MG63 (cell line): ENCODE data around the gene PLOD1. TPM values are rescaled to one million over a fixed set of nuclear protein-coding genes. Genes with fewer than 3 reads are reported as not detected.

Experiments used
- DNase-seq: peaks from one replicate; pipeline ENCODE4 v3.0.0-alpha.2; 2020
- H3K27me3 ChIP-seq: fragments of 250-450 bp; sonication (Bioruptor Pico); 2 replicates; pipeline ENCODE4 v1.5.1; 2020; ENCODE audit warnings: mild to moderate bottlenecking, moderate library complexity
- H3K36me3 ChIP-seq: fragments of 250-450 bp; sonication (Bioruptor Pico); 2 replicates; pipeline ENCODE4 v1.5.1; 2020; ENCODE audit warnings: mild to moderate bottlenecking, moderate library complexity
- H3K4me3 ChIP-seq: fragments of 250-450 bp; sonication (Bioruptor Pico); 2 replicates; pipeline ENCODE4 v1.5.1; 2020; ENCODE audit warnings: mild to moderate bottlenecking, moderate library complexity
- H3K9me3 ChIP-seq: fragments of 250-450 bp; sonication (Bioruptor Pico); 2 replicates; pipeline ENCODE4 v1.5.1; 2020; ENCODE audit warnings: mild to moderate bottlenecking, moderate library complexity
- total RNA-seq: library from RNA; depleted of rRNA; stranded (reverse); fragments of >200 nt; shearing (Covaris generic); gene quantifications from 2 replicates; pipeline ENCODE4 v1.2.3, GENCODE V29; 2014; ENCODE audit warnings: low replicate concordance

Gene PLOD1
- total RNA-seq, 1 experiment from 2014 or later: 169 TPM

- Histone ChIP-seq H3K36me3 (peaks cover 31% of the 10 kb centered on the region), H3K4me3 (no peak overlapping the region), H3K9me3 (no peaks in the 10 kb centered on the region), H3K27me3 (no peaks in the 10 kb centered on the region)
- no peak for DNase-seq
Observed at GRCh38 chr1:11952455-11953109, 18.1 kb downstream of the PLOD1 start.

GRCh38 chr1:11955221-11955620, 20.7 kb downstream of the PLOD1 start:
- H3K9me3 ChIP-seq: no peaks in the 10 kb centered on the region
- H3K4me3 ChIP-seq: no peak overlapping the region
- DNase-seq: no peak
- H3K27me3 ChIP-seq: no peaks in the 10 kb centered on the region
- peaks cover 13% of the 10 kb centered on the region for H3K36me3 ChIP-seq

- no peak overlapping the region for H3K4me3 ChIP-seq
- H3K36me3 ChIP-seq: peaks cover 14% of the 10 kb centered on the region
- H3K9me3 ChIP-seq: no peaks in the 10 kb centered on the region
- no peaks in the 10 kb centered on the region for H3K27me3 ChIP-seq
- no peak for DNase-seq
Observed at GRCh38 chr1:11957398-11957797, 22.9 kb downstream of the PLOD1 start.

GRCh38 chr1:11957897-11958296, 23.4 kb downstream of the PLOD1 start:
- Histone ChIP-seq H3K36me3 (peaks cover 16% of the 10 kb centered on the region), H3K9me3 (no peaks in the 10 kb centered on the region), H3K27me3 (no peaks in the 10 kb centered on the region), H3K4me3 (no peak overlapping the region)
- DNase-seq: no peak

- Histone ChIP-seq H3K36me3 (peaks cover 14% of the 10 kb centered on the region), H3K27me3 (no peaks in the 10 kb centered on the region), H3K9me3 (no peaks in the 10 kb centered on the region), H3K4me3 (no peak overlapping the region)
- no peak for DNase-seq
Observed at GRCh38 chr1:11960276-11960675, 25.8 kb downstream of the PLOD1 start.

- Histone ChIP-seq H3K27me3 (no peaks in the 10 kb centered on the region), H3K4me3 (no peak overlapping the region), H3K9me3 (no peaks in the 10 kb centered on the region), H3K36me3 (peaks cover 16% of the 10 kb centered on the region)
- no peak for DNase-seq
Observed at GRCh38 chr1:11960715-11961114, 26.2 kb downstream of the PLOD1 start.

GRCh38 chr1:11961230-11961629, 26.7 kb downstream of the PLOD1 start:
- no peaks in the 10 kb centered on the region for H3K9me3 ChIP-seq
- no peak for DNase-seq
- H3K36me3 ChIP-seq: peaks cover 19% of the 10 kb centered on the region
- no peak overlapping the region for H3K4me3 ChIP-seq
- H3K27me3 ChIP-seq: no peaks in the 10 kb centered on the region

- no peak for DNase-seq
- Histone ChIP-seq H3K9me3 (no peaks in the 10 kb centered on the region), H3K4me3 (no peak overlapping the region), H3K36me3 (peaks cover 14% of the 10 kb centered on the region), H3K27me3 (no peaks in the 10 kb centered on the region)
Observed at GRCh38 chr1:11963622-11964021, 29.1 kb downstream of the PLOD1 start.

GRCh38 chr1:11964656-11965055, 30.1 kb downstream of the PLOD1 start:
- Histone ChIP-seq H3K27me3 (no peaks in the 10 kb centered on the region), H3K9me3 (no peaks in the 10 kb centered on the region), H3K4me3 (no peak overlapping the region), H3K36me3 (peaks cover 13% of the 10 kb centered on the region)
- DNase-seq: no peak

GRCh38 chr1:11967028-11967547, 32.6 kb downstream of the PLOD1 start:
- Histone ChIP-seq H3K27me3 (no peaks in the 10 kb centered on the region), H3K36me3 (peaks cover 13% of the 10 kb centered on the region), H3K4me3 (no peak overlapping the region), H3K9me3 (no peaks in the 10 kb centered on the region)
- no peak for DNase-seq

- Histone ChIP-seq H3K4me3 (no peak overlapping the region), H3K27me3 (no peaks in the 10 kb centered on the region), H3K9me3 (no peaks in the 10 kb centered on the region), H3K36me3 (peaks cover 15% of the 10 kb centered on the region)
- DNase-seq: no peak
Observed at GRCh38 chr1:11970441-11971185, 36.1 kb downstream of the PLOD1 start.

GRCh38 chr1:11977625-11978024, 43.1 kb downstream of the PLOD1 start:
- no peak for DNase-seq
- no peak overlapping the region for H3K4me3 ChIP-seq
- H3K9me3 ChIP-seq: no peaks in the 10 kb centered on the region
- H3K36me3 ChIP-seq: peaks cover 17% of the 10 kb centered on the region
- H3K27me3 ChIP-seq: no peaks in the 10 kb centered on the region

GRCh38 chr1:11978301-11978700, 43.8 kb downstream of the PLOD1 start:
- peaks cover 23% of the 10 kb centered on the region for H3K36me3 ChIP-seq
- DNase-seq: no peak

GRCh38 chr1:11979028-11979850, 44.7 kb downstream of the PLOD1 start:
- no peak for DNase-seq
- Histone ChIP-seq H3K36me3 (peaks cover 29% of the 10 kb centered on the region), H3K27me3 (no peaks in the 10 kb centered on the region), H3K4me3 (peak overlapping the region; percentile 94), H3K9me3 (no peaks in the 10 kb centered on the region)

More at GRCh38 chr1:11978301-11978700, 43.8 kb downstream of the PLOD1 start:
- Histone ChIP-seq H3K9me3 (no peaks in the 10 kb centered on the region), H3K27me3 (no peaks in the 10 kb centered on the region), H3K4me3 (no peak overlapping the region)

- Histone ChIP-seq H3K4me3 (peak within 1 kb of the TSS; percentile 94), H3K27me3 (no peaks in the 10 kb centered on the region), H3K36me3 (peaks cover 32% of the 10 kb centered on the region), H3K9me3 (no peaks in the 10 kb centered on the region)
- peak; percentile 99 for DNase-seq
Observed at GRCh38 chr1:11979851-11980675, 45.5 kb downstream of the PLOD1 start, which contains the start of gene MFN2. MFN2 (plus strand) TSS chr1:11980444; CDS start chr1:11989169, 8,725 bp downstream.

GRCh38 chr1:11980676-11980972, 46.1 kb downstream of the PLOD1 start:
- H3K36me3 ChIP-seq: peaks cover 32% of the 10 kb centered on the region

More at GRCh38 chr1:11980676-11980972, 46.1 kb downstream of the PLOD1 start:
- no peaks in the 10 kb centered on the region for H3K9me3 ChIP-seq
- DNase-seq: no peak
- H3K27me3 ChIP-seq: no peaks in the 10 kb centered on the region
- peak overlapping the region; percentile 94 for H3K4me3 ChIP-seq
